ES-I3 (cell line): Measurements from ENCODE around the gene ZNF608.

Experiments
- H3K36me3 ChIP-seq: 2 replicates; pipeline ENCODE4 v1.6.1; 2013; ENCODE audit warnings: mild to moderate bottlenecking, low read length, control low read depth, moderate library complexity; ENCODE audit not compliant: insufficient read depth
- H3K4me1 ChIP-seq: 2 replicates; pipeline ENCODE4 v1.6.1; 2013; ENCODE audit warnings: mild to moderate bottlenecking, control low read depth, low read length; ENCODE audit not compliant: insufficient read depth
- H3K9ac ChIP-seq: 2 replicates; pipeline ENCODE4 v1.6.1; 2013; ENCODE audit warnings: low read depth, mild to moderate bottlenecking, low read length, moderate library complexity
- H3K9me3 ChIP-seq: 2 replicates; pipeline ENCODE4 v1.6.1; 2013; ENCODE audit warnings: mild to moderate bottlenecking, low read length, moderate library complexity; ENCODE audit not compliant: control insufficient read depth, insufficient read depth

Gene ZNF608

DNA sequence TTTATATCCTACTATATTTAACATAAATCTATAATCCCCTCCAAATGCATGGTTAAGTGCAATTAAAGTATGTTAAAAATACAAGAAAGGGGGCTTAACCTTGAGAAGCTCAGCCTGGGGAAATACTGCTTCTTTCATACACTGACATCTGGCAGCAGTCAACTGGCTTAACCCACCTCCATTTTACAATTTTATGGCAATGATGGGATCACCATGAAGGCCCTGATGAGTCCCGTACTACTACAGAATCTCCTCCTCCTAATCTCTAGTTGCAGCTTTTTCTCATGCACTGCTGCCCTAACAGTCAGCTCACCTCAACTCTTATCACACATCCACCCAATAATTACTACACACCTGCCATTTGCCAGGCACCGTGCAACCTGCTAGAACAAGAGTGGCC, 40.9 kb downstream of the ZNF608 start:
- H3K4me1 ChIP-seq, result peaks cover 89% of the 10 kb centered on the region
- no peaks in the 10 kb centered on the region for H3K36me3 ChIP-seq
- H3K9ac ChIP-seq, result no peak overlapping the region
- H3K9me3 ChIP-seq, result no peaks in the 10 kb centered on the region

DNA sequence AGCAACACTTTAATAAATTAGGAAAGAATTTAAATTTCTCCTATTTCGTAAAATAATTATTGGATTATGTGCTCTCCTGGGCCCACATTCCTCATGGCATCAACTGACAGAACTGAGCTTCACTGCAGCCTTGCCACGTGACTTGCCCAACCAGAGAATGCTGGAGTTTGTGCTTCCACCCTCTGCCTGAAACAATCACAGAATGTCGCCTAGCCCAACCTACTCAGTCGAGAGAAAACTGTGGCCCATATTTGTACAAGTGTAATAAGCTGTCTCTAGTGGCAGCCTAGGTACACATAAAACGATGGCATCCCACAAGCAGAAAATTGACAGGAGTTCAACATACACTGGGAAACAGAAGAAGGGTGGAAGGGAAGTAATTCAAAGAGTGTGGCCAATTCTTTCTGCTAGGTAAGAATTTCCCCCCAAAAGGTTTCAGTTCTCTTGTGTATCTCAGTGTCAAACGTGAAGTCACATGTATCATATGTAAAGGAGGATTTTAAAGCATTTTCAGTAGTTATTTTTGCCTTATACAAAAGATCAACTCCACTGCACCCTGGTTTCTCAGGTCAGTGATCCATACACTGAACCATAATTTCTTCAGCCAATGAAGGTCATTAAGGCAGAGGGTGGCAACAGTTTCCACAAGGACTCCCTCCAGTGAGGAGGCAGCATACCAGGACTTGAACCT, 41.7 kb downstream of the ZNF608 start:
- Histone ChIP-seq H3K4me1 (peaks cover 86% of the 10 kb centered on the region), H3K36me3 (no peaks in the 10 kb centered on the region), H3K9ac (no peak overlapping the region)

DNA sequence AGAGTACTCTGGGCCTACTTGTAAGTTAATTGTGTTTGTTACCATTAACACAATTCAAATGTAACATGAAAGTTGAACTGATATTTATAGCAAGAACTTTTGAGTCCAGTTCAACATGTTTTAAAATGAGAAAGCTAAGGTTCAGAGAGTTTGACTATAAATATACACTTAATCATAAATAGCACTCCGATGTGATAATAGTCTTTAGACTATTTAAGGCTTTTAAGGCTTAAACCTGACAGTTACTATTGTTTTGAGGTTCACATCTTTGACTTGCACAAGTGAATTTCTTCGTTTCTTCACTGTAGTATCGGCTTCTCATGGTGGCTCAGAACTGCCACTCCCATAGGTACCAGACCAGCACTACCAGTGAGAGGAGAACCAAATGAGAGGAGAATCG, 42.4 kb downstream of the ZNF608 start:
- no peaks in the 10 kb centered on the region for H3K36me3 ChIP-seq
- peaks cover 83% of the 10 kb centered on the region for H3K4me1 ChIP-seq
- H3K9me3 ChIP-seq, result no peaks in the 10 kb centered on the region
- no peak overlapping the region for H3K9ac ChIP-seq

More for the DNA sequence above, 41.7 kb downstream of the ZNF608 start:
- H3K9me3 ChIP-seq, result no peaks in the 10 kb centered on the region

DNA sequence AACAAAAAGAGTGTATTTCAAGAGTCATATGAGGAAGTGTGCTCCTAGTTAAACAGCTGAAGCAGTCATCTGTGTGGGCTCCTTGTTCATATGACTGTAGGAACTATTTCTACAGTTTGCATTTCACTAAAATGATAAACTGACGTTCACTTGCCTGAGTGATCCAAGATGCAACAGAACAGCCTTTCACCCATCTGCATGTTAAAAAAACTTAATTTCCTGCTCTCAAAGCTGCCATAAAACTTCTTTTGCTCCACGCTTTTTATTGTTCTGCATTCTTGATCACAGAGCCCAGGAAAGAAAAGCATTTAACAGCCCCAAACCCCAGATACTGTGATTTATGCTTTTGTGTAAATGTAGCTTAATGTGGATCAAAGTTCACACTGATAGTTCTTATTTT, 43.9 kb downstream of the ZNF608 start:
- H3K9me3 ChIP-seq, result no peaks in the 10 kb centered on the region
- peaks cover 85% of the 10 kb centered on the region for H3K4me1 ChIP-seq
- no peaks in the 10 kb centered on the region for H3K36me3 ChIP-seq
- H3K9ac ChIP-seq, result no peak overlapping the region

DNA sequence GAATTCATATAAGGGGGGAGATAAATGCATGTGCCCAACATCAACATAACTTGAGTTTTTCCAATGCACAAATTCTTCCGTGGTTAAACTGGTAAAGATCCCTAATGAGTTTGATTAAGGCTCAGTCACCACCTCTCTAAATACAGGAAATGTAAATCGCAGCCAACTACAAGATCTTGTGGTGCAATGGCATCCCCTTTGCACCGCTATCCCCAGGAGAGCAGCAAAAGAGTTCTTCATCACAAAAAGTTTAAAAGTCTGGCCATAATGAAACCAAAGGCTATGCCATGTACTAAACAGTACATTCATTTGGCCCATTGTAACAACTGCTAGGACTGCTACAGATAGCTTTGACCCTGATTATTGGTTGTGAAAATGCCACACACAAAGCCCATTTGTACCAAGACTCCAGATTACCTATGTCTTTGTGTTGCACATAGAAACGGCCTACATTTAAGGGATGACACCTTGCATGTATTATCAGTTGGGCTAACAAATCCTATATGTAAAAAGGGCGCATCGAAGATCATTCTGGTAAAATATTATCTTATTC, 44.5 kb downstream of the ZNF608 start:
- Histone ChIP-seq H3K36me3 (no peaks in the 10 kb centered on the region), H3K9me3 (no peaks in the 10 kb centered on the region), H3K4me1 (peaks cover 82% of the 10 kb centered on the region), H3K9ac (no peak overlapping the region)

DNA sequence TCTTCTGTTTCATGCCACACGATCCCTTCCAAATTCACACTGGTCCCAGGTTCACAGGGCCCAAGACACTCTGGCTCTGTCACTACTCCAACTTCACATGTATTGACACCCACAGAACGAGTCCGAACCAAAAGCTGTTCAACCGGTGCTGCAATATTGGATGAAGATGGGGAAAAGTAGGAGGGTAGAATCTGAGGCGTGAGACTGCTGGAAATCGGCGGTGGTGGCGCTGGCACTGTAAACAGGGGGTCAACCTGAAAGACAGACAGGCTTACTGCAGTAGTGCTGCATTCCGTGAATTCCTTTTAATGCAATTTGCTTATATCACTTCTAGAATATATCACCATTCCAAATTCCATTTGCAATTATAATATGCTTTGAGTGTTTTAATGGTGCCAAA, 45.4 kb downstream of the ZNF608 start:
- peaks cover 73% of the 10 kb centered on the region for H3K4me1 ChIP-seq
- H3K36me3 ChIP-seq, result no peaks in the 10 kb centered on the region
- no peaks in the 10 kb centered on the region for H3K9me3 ChIP-seq
- H3K9ac ChIP-seq, result no peak overlapping the region

DNA sequence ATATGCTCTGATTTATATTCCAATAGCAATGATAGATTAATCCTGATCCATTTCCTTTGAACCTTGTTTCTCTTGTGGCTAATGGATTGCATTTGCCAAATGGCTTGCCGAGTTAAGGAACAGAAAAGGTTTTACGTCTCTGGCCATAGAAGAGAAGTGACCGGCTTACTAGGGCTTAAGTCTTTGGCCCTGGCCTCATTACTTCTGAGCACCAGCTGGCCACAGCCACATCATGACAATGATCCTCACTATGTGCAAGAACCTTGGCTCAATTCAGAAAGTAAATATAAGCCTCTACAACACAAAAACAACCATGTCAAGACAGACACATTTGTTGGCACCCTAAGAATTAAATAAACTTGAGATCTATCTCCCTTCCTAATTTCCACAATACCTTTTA, 46.1 kb downstream of the ZNF608 start:
- Histone ChIP-seq H3K36me3 (no peaks in the 10 kb centered on the region), H3K9me3 (no peaks in the 10 kb centered on the region), H3K9ac (no peak overlapping the region), H3K4me1 (peaks cover 71% of the 10 kb centered on the region)

DNA sequence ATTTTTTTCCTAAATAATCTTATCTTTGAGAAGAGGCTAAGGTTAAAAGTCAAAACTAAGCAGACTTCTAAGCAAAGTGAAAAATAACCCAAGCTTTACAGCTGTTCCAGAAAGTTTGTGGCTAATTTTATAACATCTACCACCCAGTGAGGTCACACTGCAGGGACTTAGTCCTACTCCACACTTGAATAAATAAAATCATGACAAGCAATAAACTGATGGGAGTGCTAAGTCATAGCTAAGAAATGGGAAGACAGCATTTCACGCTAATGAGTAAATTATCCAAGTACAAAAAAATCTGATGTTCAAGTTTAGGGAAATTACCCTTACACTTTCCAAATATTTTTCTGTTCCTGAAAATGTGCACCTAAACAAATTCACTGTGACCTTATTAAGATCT, 47.7 kb downstream of the ZNF608 start:
- peaks cover 57% of the 10 kb centered on the region for H3K4me1 ChIP-seq
- H3K9ac ChIP-seq, result no peak overlapping the region
- no peaks in the 10 kb centered on the region for H3K36me3 ChIP-seq

DNA sequence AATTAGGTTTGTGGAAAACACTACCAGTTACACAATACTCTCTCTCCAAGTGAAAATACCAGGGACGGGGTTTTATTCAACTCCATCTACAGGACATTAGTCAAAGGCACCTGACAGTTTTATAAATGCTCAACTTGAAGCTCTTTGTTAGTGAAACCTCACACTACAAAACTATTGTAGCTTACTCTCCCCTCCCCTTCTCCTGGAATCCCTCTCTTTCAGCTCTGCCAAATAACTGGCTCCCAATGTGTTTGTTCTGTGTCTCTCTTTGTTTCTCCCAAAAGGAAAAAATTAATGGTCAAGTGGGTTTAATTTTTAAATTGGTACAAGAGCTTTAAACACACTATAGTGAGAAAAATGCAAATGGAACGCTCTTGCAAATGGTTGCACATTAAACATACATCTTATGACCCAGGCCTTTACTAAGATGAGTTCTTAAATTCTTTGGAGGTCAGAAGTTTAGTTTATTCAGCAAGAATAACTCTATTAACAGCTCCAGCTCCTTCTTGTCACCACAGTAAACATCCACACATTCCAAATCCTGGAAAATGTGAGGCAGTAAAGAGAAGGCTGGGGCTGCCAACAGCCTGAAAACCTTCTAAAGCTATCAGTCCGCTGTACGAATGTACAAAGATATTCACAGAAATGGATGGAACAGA, 48.4 kb downstream of the ZNF608 start:
- no peak overlapping the region for H3K9ac ChIP-seq
- no peaks in the 10 kb centered on the region for H3K36me3 ChIP-seq
- peaks cover 51% of the 10 kb centered on the region for H3K4me1 ChIP-seq
- no peaks in the 10 kb centered on the region for H3K9me3 ChIP-seq

More for the DNA sequence above, 47.7 kb downstream of the ZNF608 start:
- H3K9me3 ChIP-seq, result no peaks in the 10 kb centered on the region

DNA sequence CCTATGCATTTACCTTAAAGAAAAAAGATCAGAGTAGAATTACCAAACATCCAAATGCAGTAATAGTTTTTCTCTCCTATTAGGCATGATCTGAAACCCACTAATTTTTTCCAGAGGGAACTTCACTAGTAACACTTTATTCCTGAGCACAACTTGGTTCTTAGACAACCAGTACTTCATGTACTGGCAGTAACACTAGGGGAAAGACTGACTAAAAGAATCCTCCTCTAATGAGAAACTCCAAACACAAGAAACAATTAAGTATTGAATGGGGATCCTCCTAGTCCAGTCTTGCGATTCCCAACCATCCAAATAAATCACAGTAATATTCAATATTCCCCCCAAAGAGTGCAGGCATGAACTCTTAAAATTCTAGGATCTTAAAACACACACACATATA, 48.9 kb downstream of the ZNF608 start:
- Histone ChIP-seq H3K36me3 (no peaks in the 10 kb centered on the region), H3K4me1 (peaks cover 46% of the 10 kb centered on the region), H3K9me3 (no peaks in the 10 kb centered on the region), H3K9ac (no peak overlapping the region)

DNA sequence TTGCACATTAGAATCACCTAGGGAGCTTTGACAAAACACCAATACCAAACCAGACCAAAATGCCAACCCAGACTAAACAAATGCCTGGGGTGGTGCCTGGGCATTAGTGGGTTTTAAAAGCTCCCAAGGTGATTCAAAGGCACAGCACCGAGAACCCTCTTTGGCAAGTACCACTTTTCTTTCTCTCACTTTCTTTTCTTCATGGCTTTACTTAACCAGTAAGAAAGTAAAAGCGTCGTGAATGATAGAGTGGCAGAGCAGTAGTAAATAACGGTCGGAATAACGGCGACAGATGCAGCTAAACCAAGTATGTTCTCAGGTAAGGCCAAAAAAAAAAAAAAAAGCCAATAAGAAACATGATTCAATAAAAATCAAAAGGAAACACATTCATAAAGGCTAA, 49.5 kb downstream of the ZNF608 start:
- no peak overlapping the region for H3K9ac ChIP-seq

More for the DNA sequence above, 49.5 kb downstream of the ZNF608 start:
- Histone ChIP-seq H3K4me1 (peaks cover 40% of the 10 kb centered on the region), H3K9me3 (no peaks in the 10 kb centered on the region), H3K36me3 (no peaks in the 10 kb centered on the region)
